Fibroblast of skin of abdomen (primary cell): ENCODE data around the gene WDR26.
"Not testable (repeated sequence)": the region's sequence is repeated elsewhere in the genome, so short reads cannot be mapped to it uniquely, and the experiment has no call there.

ENCODE experiments used
- DNase-seq: peaks from one replicate; pipeline ENCODE4 v3.0.0-alpha.2; 2013

Gene WDR26

DNA sequence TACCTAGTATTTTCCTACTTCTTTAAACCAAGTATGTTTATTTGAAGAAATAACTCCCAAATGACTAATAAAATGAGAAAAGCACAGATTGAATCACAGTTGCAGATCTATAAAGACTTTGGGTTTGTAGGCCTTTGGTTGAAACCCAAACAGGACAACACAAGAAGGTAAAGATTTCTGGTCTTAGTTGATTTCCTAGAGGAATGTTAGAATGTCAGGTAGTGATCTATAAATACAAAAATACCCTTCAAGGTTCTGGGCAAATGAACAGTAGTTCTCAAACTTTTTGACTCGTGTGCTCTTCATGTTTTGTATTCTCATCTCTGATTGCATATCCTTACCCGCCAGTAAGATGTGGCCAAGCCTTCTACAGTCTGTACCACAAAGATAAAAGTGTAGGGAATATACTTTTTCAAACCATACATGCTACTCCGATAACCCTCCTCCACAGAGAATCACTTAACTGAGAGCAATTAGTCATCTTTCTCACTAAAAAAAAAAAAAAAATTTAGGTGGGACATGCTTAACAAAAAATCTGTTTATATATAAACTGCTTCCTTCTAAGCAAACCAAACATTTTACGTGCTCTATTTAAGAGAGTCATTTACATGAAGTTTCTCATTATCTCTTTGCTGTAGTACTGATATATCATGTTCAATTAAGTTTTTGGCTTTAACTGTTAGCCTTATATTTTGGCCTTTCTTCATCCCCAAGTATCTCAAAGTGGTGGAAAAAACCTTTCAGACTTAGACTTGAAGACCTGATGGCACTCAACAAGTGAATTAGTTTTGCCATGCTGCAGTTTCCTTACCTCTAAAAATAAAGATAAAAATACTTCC lies 42.0 kb downstream of the WDR26 start:
- no peak for DNase-seq

DNA sequence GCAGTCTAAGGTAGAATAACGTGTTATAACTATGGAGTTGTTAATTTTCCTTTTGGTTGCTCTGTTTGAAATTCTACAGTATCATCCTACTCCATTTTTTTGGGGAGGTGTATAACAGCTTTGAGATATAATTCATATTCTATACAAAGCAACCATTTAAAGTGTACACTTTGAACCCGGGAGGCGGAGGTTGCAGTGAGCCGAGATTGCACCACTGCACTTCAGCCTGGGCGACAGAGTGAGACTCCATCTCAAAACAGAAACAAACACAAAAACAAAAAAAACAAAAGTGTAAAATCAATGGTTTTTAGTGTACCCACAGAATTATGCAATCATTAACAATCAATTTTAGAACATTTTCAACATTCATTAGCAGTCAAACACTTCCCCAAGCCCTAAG lies 44.1 kb downstream of the WDR26 start:
- DNase-seq: no peak

DNA sequence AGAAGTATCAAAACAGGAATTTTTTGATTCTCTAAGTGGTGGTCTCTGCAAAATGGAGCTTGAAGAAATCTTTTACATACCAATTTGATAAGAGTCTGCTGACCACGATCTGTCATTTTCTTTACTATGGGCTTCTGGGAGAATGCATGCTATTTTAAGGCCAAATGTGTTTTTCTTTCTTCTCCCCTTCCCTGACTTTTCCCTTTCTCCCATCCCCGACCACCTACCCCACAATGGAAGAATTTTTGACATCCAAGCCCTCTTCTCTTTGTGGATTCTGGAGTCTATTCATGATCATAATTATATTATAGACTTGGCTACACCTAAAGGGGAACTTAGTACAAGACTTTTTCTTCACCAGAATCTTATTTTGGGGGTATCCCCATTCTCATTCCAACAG lies 46.7 kb downstream of the WDR26 start:
- DNase-seq: no peak

DNA sequence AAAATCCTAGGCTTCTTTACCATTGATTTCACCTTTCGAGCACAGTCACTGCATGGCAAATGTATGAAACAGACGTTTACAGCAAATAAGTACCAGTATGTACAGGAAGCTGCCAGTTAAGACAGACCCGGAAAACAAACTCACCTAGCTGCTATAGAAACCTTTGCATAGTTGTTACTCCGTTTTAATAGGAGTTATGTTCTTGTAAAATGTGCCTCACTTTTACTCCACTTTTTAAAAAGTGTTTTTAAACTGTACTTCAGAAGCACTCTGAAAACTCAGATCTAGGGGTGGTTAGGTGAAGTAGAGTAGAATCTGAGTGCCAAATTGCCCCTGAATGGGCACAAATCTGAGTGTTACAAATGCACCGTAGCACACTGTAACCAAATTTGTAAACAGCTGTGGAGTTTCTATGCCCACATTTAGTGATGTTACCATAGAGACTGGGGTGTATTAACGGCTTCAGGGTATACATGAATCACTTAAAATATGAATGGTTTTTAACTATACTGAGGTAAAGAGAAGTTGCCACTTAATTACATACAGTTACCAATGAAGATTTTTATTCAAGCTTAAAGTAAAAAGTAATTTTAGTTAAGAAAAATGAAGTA lies 47.2 kb downstream of the WDR26 start:
- no peak for DNase-seq

DNA sequence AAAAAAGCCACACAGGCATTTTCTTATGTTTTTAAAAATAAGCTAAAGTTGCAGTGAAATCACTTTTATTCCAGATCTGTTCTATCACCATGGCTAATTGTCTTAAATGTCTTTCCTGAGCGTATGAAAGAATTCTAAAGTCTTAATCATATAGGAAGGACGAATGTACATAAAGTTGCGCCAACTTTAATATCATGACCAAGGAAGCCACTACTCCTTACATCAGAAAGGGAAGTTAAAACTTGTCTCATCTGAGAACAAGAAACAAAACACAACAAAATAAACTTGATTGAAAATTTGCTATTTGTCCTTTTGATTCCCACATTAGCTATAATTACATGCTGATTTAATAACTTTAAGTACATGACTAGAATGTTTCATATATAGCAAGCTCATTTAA lies 51.4 kb downstream of the WDR26 start:
- no peak for DNase-seq

DNA sequence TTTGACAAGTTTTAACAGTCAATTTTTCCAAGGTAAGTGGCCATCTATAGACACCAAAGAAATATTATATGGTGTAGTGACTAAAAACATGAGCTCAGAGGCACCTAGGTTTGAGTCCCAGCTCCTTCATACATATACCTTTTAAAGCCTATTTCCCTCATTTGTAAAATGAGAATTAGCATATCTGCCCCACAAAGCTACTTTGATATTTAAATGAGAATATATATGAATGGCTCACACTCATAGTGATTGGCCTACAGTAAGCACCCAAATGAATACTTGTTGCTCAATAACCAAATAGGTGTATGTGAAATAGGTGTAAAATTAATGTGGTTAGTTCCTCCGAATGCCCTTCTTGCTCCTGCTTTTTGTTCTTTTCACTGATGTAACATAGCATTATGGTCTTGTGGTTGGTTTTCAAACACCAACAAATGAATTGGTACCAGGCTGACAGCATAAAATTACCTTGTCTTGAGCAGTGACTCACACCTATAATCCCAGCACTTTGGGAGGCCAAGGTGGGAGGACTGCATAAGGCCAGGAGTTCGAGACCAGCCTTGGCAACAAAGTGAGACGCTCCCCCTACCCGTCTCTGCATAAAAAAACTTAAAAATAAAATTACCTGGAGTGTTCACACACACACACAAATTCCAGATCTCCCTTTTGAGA lies 52.6 kb downstream of the WDR26 start:
- DNase-seq: no peak

DNA sequence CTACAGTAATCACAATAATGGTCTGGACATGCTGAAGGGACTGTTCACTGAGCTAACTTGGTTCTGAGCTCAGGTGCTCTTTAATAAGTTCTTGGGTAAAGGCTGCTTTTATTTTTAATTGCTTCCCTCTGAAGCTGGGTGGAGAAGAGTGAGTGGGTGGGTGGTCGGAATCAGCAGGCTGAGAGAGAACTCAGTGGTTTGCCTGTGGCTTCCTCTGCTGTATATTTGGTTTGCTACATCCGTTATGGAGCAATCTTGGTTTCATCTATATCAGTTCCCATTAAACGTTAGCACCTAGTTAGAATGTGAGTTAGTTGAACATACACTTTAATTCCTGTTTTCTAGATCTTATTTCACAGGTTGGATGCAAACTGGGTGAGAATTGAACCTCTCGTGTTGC lies 54.6 kb downstream of the WDR26 start:
- DNase-seq: no peak

DNA sequence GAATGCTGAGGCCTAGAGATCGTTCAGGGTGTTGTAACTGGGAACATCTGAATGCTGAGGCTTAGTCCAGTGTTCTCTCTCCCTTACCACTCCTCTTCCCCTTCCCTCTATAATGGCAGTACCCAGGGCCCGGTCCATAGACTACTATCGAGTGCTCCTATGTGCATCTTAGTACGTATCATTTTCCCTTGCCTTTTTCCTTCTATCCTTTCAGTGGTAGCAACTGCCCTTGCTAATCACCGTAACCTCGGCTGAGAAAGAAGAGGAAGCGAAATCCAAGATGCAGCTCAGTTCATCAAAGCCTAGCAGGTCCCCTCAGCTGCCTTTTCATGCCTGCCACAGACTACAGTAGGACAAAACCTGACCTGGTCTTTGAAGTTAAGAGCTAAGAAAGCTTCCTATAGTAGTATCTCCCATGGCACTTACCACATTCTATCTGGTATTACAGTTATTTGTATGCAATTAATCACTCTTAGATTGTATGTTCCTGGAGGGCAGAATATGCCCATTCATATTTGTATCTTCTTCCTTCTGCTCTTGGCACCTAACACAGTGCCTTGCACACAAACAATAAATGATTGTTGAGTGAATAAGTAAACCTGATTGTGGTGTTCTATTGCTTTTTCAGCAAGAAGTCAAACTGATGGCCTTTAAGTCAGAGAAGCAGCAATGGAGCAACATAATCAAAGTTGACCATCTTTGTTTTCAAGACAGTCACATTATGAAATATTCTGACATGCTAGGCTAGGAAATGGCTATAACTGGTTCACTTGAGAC lies 55.6 kb downstream of the WDR26 start:
- no peak for DNase-seq

DNA sequence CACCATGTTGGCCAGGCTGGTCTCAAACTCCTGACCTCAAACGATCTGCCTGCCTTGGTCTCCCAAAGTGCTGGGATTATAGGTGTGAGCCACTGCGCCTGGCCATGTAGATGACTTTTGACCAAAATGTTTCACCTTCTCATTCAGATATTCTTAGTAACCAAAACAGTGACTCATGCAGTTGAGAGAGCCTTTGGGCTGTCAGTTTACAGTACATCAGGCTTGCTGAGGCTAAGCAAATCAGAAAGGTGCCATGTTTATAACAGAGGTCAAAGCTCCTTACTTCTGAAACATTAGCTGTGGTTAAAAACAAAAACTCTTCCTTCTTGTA lies 57.0 kb downstream of the WDR26 start:
- peak; percentile 25 for DNase-seq

DNA sequence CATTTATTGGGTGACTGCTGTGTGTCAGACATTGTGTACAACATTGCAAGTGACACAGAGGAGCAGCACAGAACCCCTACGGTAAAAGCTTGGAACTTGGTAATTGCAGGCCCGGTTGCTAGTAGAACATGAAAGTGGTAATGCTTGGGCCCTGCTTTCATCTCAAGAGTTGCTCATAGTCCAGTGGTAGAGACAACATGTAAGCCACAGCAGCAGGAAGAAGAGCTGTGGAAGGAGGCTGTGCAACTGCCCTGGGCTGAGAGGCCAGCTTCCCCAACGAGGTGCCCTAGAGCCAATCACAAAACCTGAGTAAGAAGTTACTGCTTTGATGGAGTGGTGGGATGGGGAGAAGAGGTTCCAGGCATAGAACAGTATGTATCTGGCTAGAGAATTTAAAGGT lies 59.5 kb downstream of the WDR26 start:
- no peak for DNase-seq

DNA sequence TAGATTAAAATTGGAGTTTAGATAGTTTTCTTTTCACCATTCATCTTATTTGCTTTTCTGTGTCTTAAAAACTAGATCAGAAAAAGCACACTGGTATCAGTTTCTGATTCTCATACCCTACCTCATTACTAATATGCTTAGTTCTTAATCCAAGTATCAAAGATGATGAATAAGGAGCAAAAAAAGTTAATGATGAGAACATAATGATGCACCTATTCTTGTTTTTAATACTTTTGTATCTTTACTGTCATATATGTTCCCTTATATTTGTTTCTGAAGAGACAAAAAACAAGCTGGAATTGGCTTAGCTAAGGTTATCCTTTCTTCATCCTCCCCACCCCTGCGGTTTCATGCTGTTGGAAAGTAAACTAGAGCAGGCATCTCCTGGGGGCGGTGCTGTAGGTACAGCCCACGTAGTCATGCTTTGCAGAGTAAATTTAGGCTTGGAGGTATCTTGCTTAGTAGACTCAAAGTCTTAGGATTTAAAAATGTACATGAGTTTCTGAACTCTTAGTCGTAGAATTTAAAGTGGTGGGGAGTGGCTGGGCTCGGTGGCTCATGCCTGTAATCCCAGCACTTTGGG lies 61.5 kb downstream of the WDR26 start:
- no peak for DNase-seq

DNA sequence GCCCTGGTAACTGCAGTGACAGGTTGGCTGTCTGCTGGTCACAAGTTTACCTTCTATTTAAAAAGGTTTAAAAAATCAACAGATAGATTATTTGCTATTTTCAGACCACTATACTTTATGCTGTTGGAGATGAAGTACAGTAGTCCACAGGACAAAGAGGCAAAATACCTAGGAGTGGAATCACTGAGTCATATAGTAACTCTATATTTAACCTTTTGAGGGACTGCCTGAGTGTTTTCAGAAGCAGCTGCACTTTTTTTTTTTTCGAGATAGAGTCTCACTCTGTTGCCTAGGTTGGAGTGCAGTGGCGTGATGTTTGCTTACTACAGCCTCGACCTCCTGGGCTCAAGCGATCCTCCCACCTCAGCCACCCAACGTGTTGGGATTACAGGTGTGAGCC lies 66.2 kb downstream of the WDR26 start:
- DNase-seq: no peak

DNA sequence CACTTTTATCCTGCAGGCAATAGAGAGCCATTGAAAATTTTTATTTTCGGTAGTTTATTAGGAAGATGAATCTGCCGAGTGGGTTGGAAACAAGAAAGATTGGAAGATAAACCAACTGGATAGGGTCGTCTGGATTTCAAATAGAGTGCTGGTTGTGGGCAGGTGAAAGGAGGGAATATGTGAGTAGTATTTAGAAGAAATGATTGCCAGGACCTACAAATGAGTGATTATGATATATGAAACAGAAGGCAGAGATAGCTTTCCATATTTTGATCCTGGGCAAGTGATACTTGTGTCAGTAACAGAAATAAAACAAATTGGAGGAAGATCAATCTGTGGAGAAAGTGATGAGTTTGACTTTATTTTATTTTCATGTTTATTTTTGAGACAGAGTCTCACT lies 75.4 kb downstream of the WDR26 start:
- no peak for DNase-seq

DNA sequence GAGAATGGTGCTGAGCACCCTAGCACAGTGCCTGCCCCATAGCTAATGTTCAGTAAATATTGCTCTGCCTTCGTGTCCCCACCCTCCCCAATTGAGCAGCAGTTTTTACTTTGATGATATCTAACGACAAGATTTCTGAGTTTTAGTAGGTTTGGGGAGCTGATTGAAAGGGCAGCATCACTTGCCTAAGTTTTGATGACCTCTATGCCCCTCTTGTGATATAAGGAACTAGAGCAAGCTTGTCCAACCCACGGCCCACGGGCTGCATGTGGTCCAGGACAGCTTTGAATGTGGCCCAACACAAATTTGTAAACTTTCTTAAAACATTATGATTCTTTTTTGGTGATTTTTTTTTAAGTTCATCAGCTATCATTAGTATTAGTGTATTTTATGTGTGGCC lies 76.4 kb downstream of the WDR26 start:
- no peak for DNase-seq

DNA sequence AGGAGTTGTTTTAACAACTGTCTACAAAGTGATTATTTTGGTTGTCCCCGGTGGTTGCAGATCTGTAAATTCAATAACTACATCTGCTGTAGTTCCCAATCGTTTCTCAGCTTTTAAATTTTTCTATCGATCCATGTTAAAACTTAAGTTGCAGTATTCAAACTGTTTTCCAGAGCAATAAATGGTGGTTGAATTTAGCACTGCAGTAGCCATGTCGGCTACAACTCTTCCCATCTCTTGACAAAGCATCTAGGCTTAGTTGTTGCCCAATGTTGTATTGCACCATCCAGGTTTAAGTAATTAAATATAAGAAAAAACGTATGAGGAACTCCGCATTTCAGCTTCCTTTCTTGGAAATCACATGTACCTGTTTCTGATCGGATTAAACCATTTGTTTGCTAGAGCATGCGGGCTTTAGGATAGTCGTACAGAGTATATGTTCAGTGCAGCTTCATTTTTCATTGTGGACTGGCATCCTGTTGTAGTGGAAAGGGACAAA lies 76.9 kb downstream of the WDR26 start:
- DNase-seq: peak; percentile 50

DNA sequence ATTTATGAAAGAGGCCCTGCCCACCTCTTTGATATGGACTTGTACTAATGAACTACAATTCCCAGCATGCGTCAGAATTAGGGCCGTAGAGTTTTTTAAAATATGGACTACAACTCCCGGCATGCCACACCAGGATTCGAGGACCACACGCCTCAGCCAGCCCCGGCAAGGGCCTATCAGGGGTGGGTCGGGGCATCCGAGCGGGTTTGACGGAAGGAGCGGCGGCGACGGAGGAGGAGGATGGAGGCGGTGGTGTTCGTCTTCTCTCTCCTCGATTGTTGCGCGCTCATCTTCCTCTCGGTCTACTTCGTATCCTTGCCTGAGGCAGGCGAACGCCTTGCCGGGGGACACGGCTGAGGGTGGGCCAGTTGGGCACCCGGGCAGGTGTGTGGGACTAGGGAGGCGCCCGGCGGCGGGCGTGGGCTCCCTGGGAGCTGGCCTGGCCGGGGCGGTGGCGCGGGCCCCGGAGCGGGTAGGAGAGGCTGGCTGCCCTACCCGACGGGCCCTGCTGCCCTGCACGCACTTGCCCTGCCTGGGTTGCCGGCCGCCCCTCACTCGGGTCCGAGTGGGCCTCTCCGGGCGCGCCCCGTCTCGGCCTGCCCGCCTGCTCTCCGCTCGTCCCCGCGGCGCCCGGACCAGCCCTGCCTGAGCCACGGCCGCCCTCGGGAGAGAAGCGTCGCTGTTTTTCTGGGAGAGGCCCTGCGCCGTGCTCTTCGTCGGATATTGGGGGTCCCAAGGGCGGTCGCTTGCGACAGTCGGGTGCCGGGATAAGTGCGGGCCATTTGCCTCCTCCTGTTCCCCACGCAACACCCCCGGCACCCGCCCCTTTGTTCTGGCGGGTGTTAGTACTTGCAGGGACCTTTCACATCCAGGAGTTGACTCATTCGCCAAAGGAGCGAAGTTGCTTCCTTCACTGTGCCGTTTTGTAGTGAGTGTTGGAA lies 77.6 kb downstream of the WDR26 start, which contains the start of gene CNIH4:
TSS of gene CNIH4 (plus strand) at position 195 of the 941 bp plus-strand sequence. CDS start at position 241, 46 bp downstream.
- peak; percentile 96 for DNase-seq

DNA sequence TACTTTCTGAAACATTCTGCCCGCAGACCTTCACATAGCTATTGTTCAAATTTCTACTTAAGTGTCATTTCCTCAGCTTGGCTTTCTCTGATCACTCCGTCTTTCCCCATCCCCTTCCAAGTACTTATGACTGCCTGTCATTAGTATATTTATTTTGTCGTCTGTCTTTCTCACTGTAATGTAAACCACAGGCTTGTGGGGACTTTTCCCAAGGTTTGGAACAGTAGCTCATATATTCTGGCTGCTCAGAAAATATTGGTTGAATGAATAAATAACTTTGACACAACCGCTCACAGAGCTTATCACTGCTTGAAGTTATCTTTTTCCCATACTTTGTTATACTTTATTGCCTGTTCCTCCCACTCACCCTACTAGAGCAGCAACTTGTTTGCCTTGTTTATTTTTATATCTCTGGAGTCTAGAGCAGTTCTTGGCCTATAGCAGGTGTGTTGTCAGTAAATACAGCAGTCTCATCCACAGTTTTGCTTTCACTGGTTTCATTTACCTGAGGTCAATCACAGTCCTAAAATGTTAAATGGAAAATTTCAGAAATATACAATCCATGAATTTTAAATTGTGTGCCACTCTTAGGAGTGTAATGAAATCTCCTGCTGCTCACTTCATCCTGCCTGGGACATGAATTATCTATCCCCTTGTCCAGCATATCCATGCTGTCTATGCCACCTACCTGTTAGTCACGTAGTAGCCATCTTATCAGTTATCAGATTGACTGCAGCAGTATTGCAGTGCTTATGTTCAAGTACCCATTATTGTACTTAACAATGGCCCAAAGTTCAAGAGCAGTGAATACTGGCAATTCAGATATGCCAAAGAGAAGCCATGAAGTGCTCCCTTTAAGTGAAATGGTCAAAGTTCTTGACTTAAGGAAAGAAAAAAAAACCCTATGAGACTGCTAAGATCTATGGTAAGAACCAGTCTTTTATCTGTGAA lies 80.3 kb downstream of the WDR26 start:
- no peak for DNase-seq

DNA sequence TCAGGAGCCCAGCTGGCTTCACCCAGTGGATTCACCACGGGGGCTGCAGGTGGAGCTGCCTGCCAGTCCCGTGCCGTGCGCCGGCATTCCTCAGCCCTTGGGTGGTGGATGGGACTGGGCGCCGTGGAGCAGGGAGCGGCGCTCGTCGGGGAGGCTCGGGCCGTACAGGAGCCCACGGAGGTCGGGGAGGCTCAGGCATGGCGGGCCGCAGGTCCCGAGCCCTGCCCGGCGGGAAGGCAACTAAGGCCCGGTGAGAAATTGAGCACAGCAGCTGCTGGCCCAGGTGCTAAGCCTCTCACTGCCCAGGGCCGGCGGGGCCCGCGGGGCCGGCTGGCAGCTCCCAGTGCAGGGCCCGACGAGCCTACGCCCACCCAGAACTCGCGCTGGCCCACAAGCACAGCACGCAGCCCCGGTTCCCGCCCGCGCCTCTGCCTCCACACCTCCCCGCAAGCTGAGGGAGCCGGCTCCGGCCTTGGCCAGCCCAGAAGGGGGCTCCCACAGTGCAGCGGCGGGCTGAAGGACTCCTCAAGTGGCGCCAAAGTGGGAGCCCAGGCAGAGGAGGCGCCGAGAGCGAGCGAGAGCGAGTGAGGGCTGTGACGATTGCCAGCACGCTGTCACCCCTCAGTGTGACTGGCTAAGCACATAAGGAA lies 82.0 kb downstream of the WDR26 start:
- DNase-seq: not testable (repeated sequence)

DNA sequence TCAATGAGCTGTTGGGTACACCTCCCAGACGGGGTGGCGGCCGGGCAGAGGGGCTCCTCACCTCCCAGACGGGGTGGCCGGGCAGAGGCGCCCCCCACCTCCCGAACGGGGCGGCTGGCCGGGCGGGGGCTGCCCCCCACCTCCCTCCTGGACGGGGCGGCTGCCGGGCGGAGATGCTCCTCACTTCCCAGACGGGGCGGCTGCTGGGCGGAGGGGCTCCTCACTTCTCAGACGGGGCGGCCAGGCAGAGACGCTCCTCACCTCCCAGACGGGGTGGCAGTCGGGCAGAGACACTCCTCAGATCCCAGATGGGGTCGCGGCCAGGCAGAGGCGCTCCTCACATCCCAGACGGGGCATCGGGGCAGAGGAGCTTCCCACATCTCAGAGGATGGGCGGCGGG lies 84.9 kb downstream of the WDR26 start:
- DNase-seq: not testable (repeated sequence)

DNA sequence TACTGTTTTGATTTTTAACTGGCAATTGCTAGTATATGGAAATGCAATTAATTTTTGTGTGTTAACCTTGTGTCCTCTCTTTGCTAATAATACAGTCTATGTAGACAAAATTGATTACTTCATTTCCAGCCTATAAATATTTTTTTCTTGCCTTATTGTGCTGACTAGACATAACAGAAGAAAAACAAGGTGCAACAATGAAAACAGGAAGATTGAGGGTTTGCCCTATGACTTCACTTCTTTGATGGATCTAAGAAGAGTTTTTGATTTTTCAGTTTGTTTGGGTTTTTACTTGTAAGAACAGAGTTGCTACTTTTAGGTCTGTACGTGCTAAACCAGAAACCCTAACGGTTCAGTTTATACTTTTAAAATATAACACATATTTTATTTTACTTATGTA lies 86.5 kb downstream of the WDR26 start:
- DNase-seq: no peak
